ENCODE measurements around the gene ASB17.
A peak's percentile ranks its signal among the peaks of the same experiment; 100 is the strongest.
"Not testable (repeated sequence)": the region's sequence is repeated elsewhere in the genome, so short reads cannot be mapped to it uniquely, and the experiment has no call there.

Gene ASB17

GRCh38 chr1:75932304-75932703 is at the start of gene ASB17:
ASB17 (minus strand) TSS chr1:75932404; CDS start chr1:75932291, 113 bp downstream.
- H3K27me3 ChIP-seq (replicated peaks; ENCODE audit: control insufficient read depth, insufficient read depth, low read length) = no peaks in the 10 kb centered on the region
- no peaks in the 10 kb centered on the region for H3K36me3 ChIP-seq (ENCODE audit: control insufficient read depth, insufficient read depth, low read length, severe bottlenecking)
- no peak within 1 kb of the TSS for H3K9ac ChIP-seq (ENCODE audit: low read length)
- no peaks in the 10 kb centered on the region for H3K4me1 ChIP-seq (ENCODE audit: control insufficient read depth, insufficient read depth, low read length)
- H3K4me3 ChIP-seq (ENCODE audit: low read length) = no peak within 1 kb of the TSS
- no peaks in the 10 kb centered on the region for H3K9me3 ChIP-seq (ENCODE audit: control insufficient read depth, low read length)
- DNase-seq (ENCODE audit: low read depth) = no peak

- H3K27me3 ChIP-seq (replicated peaks; ENCODE audit: control insufficient read depth, insufficient read depth, low read length) = peaks cover 9% of the 10 kb centered on the region
- DNase-seq (ENCODE audit: low read depth) = no peak
- no peaks in the 10 kb centered on the region for H3K4me1 ChIP-seq (ENCODE audit: control insufficient read depth, insufficient read depth, low read length)
- H3K36me3 ChIP-seq (ENCODE audit: control insufficient read depth, insufficient read depth, low read length, severe bottlenecking) = no peaks in the 10 kb centered on the region
- no peak overlapping the region for H3K9ac ChIP-seq (ENCODE audit: low read length)
- peaks cover 8% of the 10 kb centered on the region for H3K9me3 ChIP-seq (ENCODE audit: control insufficient read depth, low read length)
- H3K4me3 ChIP-seq (ENCODE audit: low read length) = no peak overlapping the region
Measured at GRCh38 chr1:75980972-75981897, 49.0 kb upstream of the ASB17 start.

GRCh38 chr1:75970631-75971030 is 38.4 kb upstream of the ASB17 start:
- Histone ChIP-seq H3K9ac (ENCODE audit: low read length) (no peak overlapping the region), H3K4me3 (ENCODE audit: low read length) (no peak overlapping the region), H3K9me3 (ENCODE audit: control insufficient read depth, low read length) (no peaks in the 10 kb centered on the region), H3K4me1 (ENCODE audit: control insufficient read depth, insufficient read depth, low read length) (no peaks in the 10 kb centered on the region), H3K36me3 (ENCODE audit: control insufficient read depth, insufficient read depth, low read length, severe bottlenecking) (no peaks in the 10 kb centered on the region), H3K27me3 (replicated peaks; ENCODE audit: control insufficient read depth, insufficient read depth, low read length) (peaks cover 13% of the 10 kb centered on the region)
- no peak for DNase-seq (ENCODE audit: low read depth)

- no peaks in the 10 kb centered on the region for H3K36me3 ChIP-seq (ENCODE audit: control insufficient read depth, insufficient read depth, low read length, severe bottlenecking)
- H3K27me3 ChIP-seq (replicated peaks; ENCODE audit: control insufficient read depth, insufficient read depth, low read length) = peaks cover 6% of the 10 kb centered on the region
- DNase-seq (ENCODE audit: low read depth) = no peak
- H3K4me3 ChIP-seq (ENCODE audit: low read length) = no peak overlapping the region
- no peaks in the 10 kb centered on the region for H3K9me3 ChIP-seq (ENCODE audit: control insufficient read depth, low read length)
- no peaks in the 10 kb centered on the region for H3K4me1 ChIP-seq (ENCODE audit: control insufficient read depth, insufficient read depth, low read length)
- H3K9ac ChIP-seq (ENCODE audit: low read length) = no peak overlapping the region
Measured at GRCh38 chr1:75969550-75969949, 37.3 kb upstream of the ASB17 start.

- Histone ChIP-seq H3K9ac (ENCODE audit: low read length) (no peak overlapping the region), H3K4me3 (ENCODE audit: low read length) (no peak overlapping the region), H3K4me1 (ENCODE audit: control insufficient read depth, insufficient read depth, low read length) (no peaks in the 10 kb centered on the region), H3K9me3 (ENCODE audit: control insufficient read depth, low read length) (no peaks in the 10 kb centered on the region), H3K36me3 (ENCODE audit: control insufficient read depth, insufficient read depth, low read length, severe bottlenecking) (no peaks in the 10 kb centered on the region), H3K27me3 (replicated peaks; ENCODE audit: control insufficient read depth, insufficient read depth, low read length) (no peaks in the 10 kb centered on the region)
- DNase-seq (ENCODE audit: low read depth) = no peak
Measured at GRCh38 chr1:75967719-75968118, 35.5 kb upstream of the ASB17 start.

GRCh38 chr1:75964760-75965408 is 32.7 kb upstream of the ASB17 start:
- Histone ChIP-seq H3K4me1 (ENCODE audit: control insufficient read depth, insufficient read depth, low read length) (no peaks in the 10 kb centered on the region), H3K36me3 (ENCODE audit: control insufficient read depth, insufficient read depth, low read length, severe bottlenecking) (no peaks in the 10 kb centered on the region), H3K27me3 (replicated peaks; ENCODE audit: control insufficient read depth, insufficient read depth, low read length) (no peaks in the 10 kb centered on the region), H3K4me3 (ENCODE audit: low read length) (no peak overlapping the region), H3K9ac (ENCODE audit: low read length) (no peak overlapping the region), H3K9me3 (ENCODE audit: control insufficient read depth, low read length) (no peaks in the 10 kb centered on the region)
- no peak for DNase-seq (ENCODE audit: low read depth)

- H3K27me3 ChIP-seq (replicated peaks; ENCODE audit: control insufficient read depth, insufficient read depth, low read length); H3K9me3 ChIP-seq (ENCODE audit: control insufficient read depth, low read length); H3K4me3 ChIP-seq (ENCODE audit: low read length); H3K36me3 ChIP-seq (ENCODE audit: control insufficient read depth, insufficient read depth, low read length, severe bottlenecking); H3K9ac ChIP-seq (ENCODE audit: low read length); H3K4me1 ChIP-seq (ENCODE audit: control insufficient read depth, insufficient read depth, low read length): not testable (repeated sequence)
- DNase-seq (ENCODE audit: low read depth) = peak; percentile 47
Measured at GRCh38 chr1:75964110-75964759, 32.0 kb upstream of the ASB17 start.

GRCh38 chr1:75954586-75954985 is 22.4 kb upstream of the ASB17 start:
- H3K4me3 ChIP-seq (ENCODE audit: low read length) = no peak overlapping the region
- no peaks in the 10 kb centered on the region for H3K36me3 ChIP-seq (ENCODE audit: control insufficient read depth, insufficient read depth, low read length, severe bottlenecking)
- H3K9ac ChIP-seq (ENCODE audit: low read length) = no peak overlapping the region
- no peaks in the 10 kb centered on the region for H3K9me3 ChIP-seq (ENCODE audit: control insufficient read depth, low read length)
- DNase-seq (ENCODE audit: low read depth) = peak; percentile 23
- H3K27me3 ChIP-seq (replicated peaks; ENCODE audit: control insufficient read depth, insufficient read depth, low read length) = no peaks in the 10 kb centered on the region
- no peaks in the 10 kb centered on the region for H3K4me1 ChIP-seq (ENCODE audit: control insufficient read depth, insufficient read depth, low read length)

- no peak for DNase-seq (ENCODE audit: low read depth)
- no peaks in the 10 kb centered on the region for H3K36me3 ChIP-seq (ENCODE audit: control insufficient read depth, insufficient read depth, low read length, severe bottlenecking)
- no peaks in the 10 kb centered on the region for H3K4me1 ChIP-seq (ENCODE audit: control insufficient read depth, insufficient read depth, low read length)
- H3K9ac ChIP-seq (ENCODE audit: low read length) = no peak overlapping the region
- no peaks in the 10 kb centered on the region for H3K27me3 ChIP-seq (replicated peaks; ENCODE audit: control insufficient read depth, insufficient read depth, low read length)
- H3K9me3 ChIP-seq (ENCODE audit: control insufficient read depth, low read length) = no peaks in the 10 kb centered on the region
- H3K4me3 ChIP-seq (ENCODE audit: low read length) = no peak overlapping the region
Measured at GRCh38 chr1:75953461-75953860, 21.3 kb upstream of the ASB17 start.

GRCh38 chr1:75952016-75952415 is 19.8 kb upstream of the ASB17 start:
- H3K36me3 ChIP-seq (ENCODE audit: control insufficient read depth, insufficient read depth, low read length, severe bottlenecking) = no peaks in the 10 kb centered on the region
- DNase-seq (ENCODE audit: low read depth) = no peak
- H3K9ac ChIP-seq (ENCODE audit: low read length) = no peak overlapping the region
- no peaks in the 10 kb centered on the region for H3K9me3 ChIP-seq (ENCODE audit: control insufficient read depth, low read length)
- H3K4me1 ChIP-seq (ENCODE audit: control insufficient read depth, insufficient read depth, low read length) = no peaks in the 10 kb centered on the region
- H3K4me3 ChIP-seq (ENCODE audit: low read length) = no peak overlapping the region
- no peaks in the 10 kb centered on the region for H3K27me3 ChIP-seq (replicated peaks; ENCODE audit: control insufficient read depth, insufficient read depth, low read length)

GRCh38 chr1:75950176-75950575 is 18.0 kb upstream of the ASB17 start:
- Histone ChIP-seq H3K9ac (ENCODE audit: low read length) (no peak overlapping the region), H3K4me3 (ENCODE audit: low read length) (no peak overlapping the region), H3K4me1 (ENCODE audit: control insufficient read depth, insufficient read depth, low read length) (no peaks in the 10 kb centered on the region), H3K9me3 (ENCODE audit: control insufficient read depth, low read length) (peaks cover 11% of the 10 kb centered on the region), H3K36me3 (ENCODE audit: control insufficient read depth, insufficient read depth, low read length, severe bottlenecking) (no peaks in the 10 kb centered on the region), H3K27me3 (replicated peaks; ENCODE audit: control insufficient read depth, insufficient read depth, low read length) (no peaks in the 10 kb centered on the region)
- DNase-seq (ENCODE audit: low read depth) = no peak
